HG02610 (cell line): Measurements from ENCODE around the gene MALAT1.
A peak's percentile ranks its signal among the peaks of the same experiment; 100 is the strongest.

Experiments used
- ATAC-seq: cut with Tn5 transposase; IDR thresholded peaks from one replicate; pipeline ENCODE4 v1.9.1; 2021; ENCODE audit warnings: mild to moderate bottlenecking, moderate library complexity; ENCODE audit not compliant: unreplicated experiment

Gene MALAT1

GRCh38 chr11:65537620-65538231 is 38.9 kb downstream of the MALAT1 start:
- no peak for ATAC-seq

DNA sequence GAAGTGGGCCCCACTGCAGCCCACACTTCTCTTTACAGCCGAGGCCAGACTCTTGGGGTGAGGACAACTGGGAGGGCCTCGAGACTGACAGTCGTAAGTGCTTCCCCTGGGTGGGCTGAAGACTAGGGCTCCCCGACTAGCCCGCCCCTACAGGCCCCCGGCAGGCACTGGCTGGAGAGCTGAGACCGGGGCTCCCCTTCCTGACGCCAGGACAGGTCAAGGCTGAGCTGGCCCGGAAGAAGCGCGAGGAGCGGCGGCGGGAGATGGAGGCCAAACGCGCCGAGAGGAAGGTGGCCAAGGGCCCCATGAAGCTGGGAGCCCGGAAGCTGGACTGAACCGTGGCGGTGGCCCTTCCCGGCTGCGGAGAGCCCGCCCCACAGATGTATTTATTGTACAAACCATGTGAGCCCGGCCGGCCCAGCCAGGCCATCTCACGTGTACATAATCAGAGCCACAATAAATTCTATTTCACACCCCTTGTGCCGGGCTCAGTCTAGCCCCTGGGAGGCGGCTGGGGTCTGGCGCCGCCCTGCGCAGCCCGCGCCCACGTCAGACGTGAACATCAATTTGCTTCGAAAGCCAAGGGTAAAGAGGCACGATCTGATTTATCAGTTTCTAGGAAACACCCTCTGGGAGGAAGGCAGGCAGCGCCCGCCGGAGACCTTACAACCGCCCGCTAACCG is 39.5 kb downstream of the MALAT1 start:
- no peak for ATAC-seq

DNA sequence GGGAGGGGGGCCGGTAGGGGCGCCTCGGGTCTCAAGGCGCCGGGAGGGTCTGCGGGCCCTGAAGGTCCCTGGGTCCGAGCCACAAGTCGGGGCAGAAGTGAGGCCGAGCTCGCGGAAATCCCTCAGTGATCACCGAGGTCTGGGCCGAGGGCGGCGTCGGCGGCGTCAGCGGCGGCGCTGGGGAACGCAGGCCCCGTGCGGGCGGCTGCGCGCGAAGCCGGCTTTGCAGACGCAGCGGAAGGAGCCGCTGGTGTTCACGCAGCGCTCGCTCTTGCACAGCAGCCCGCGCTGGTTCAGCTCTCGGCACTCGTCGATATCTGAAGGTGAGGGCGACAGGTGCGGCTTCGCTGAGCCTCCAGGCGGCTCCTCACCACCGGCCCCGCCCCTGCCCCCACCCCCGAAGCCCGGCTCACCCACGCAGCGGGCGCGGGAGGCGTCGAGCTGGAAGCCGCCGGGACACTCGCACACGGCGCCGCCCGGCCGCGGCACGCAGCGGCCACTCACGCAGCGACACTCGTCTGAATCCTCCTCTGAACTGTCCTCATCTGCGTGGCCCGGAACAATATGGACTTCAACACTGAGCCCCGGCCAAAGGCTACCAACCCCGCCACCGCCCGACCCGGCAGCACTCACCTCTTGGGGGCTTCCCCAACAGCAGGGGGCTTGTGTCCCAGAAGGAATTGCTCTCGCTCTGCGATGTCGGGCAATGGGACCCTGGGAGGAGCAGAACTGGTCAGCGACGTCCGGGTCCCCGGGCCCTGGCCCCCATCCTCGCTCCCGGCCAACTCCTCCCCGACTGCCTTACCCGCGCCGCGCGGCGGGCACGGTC is 40.3 kb downstream of the MALAT1 start:
- ATAC-seq: no peak

- peak; percentile 48 for ATAC-seq
Observed at GRCh38 chr11:65539744-65540289, 41.0 kb downstream of the MALAT1 start.

DNA sequence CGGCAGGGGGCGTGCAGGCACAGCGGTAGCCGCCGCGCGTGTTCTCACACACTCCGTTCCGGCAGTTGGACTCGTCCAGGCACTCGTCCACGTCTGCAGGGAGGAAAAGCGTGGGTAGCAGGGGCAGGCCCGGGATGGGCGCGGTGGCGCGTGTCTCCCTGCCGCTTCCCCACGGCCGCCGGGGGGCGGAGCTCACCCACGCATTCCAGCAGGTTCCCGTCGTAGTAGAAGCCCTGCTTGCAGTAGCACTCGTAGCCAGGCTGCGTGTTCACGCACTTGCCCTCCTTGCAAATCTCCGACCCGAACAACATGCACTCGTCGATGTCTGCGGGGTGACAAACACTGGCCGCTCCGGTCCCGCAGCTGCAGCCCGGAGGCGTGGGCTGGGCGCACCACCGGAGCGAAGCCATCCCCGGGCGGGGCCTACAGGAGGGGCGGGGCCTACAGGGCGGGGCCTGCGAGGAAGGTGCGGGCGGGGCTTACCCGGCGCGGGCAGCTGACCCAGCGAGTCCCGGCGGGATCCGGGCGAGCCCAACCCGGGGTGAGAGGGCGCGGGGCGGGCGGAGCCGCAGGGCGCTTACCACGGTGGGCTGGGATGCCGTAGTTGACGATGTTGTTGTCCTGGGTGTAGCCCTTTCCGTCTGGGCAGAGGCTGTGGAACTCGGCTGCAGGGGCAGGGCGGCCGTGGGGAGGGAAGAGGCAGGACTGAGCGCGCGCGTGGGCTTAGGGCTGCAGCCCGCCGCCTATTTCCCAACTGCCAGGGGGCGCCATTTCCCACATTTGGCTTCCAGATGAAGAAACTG is 41.6 kb downstream of the MALAT1 start:
- peak; percentile 66 for ATAC-seq

- ATAC-seq: no peak
Observed at GRCh38 chr11:65541093-65541982, 42.5 kb downstream of the MALAT1 start.

DNA sequence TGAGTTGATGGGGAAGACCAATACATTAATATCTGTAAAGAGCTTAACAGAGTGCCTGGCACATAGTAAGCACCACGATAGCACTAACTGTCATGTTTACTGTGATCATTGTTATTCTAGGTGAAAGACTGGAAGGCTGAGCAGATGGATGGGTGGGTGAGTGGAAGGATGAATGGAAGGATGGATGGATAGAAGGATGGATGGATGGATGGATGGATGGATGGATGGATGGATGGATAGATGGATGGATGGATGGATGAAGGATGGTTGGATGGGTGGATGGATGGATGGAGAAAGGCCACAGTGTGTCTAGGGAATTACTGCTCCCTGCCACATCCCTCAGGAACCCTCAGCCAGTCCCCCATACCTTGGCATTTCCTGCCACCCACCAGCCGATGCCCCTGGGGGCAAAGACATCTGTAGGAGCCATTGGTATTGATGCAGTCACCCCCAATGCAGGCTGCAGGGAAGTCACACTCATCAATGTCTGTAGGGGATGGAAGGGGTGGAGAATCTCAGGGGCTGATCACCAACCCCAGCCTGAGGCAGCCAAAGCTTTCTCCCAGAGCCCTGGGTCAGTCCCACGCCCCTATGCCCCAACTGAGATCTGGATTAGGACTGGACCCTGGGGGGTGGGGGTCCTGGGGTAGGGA is 44.0 kb downstream of the MALAT1 start:
- ATAC-seq: no peak

DNA sequence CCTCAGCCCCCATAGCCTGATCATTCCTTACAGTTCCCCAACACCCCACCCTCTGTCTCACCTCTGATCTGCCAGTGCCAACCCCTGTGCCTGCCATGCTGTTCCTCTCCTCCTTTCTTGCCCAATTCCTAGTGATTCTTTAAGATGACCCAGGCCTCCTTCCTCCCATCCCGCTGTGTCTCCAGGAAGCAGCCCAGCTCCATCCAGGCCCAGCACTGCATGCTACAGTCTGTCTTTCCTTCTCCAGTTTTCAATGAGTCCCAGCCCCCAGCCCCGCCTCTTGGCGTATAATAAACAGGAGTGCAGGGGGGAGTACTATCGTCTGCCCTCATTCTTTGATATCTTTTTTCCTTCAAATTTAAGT is 47.0 kb downstream of the MALAT1 start:
- ATAC-seq: no peak

GRCh38 chr11:65546217-65546958 is 47.5 kb downstream of the MALAT1 start:
- ATAC-seq: peak; percentile 70

GRCh38 chr11:65547446-65548125 is 48.7 kb downstream of the MALAT1 start:
- ATAC-seq: no peak

DNA sequence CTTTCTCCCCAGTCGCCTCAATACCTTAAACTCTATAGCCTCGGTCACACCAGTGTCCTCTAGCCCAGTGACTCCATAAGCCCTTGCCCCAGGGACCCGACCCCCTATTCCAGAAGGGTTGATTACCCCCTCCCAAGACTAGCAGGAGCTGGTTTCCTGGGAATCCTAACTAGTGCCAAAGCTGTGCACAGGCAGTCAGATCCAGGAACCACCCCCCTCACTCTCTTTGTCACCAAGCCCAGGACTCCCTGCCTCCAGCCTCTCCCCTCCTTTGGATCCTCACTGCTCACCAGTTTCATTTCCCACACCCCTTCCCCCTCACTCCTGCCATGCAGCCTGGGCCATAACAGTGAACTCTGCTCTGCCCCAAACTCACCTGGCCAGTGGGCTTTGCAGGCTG is 49.5 kb downstream of the MALAT1 start:
- ATAC-seq: no peak

DNA sequence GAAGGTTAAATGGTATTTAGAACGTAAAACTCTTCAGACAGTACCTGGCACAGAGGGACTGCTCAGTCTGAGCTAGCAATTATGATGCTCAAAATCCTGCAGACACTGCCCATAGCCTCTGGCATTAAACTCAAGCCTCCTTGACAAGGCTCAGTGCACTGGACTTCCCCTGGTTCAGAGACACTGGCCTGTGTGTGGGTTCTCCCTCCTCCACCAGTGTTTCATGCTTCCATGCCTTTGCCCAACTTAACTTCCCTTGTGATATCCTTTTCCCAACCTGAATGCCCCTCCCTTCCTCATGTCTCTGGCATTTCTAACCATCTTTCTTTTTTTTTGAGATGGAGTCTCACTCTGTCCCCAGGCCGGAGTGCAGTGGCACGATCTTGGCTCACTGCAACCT is 50.3 kb downstream of the MALAT1 start:
- ATAC-seq: no peak

DNA sequence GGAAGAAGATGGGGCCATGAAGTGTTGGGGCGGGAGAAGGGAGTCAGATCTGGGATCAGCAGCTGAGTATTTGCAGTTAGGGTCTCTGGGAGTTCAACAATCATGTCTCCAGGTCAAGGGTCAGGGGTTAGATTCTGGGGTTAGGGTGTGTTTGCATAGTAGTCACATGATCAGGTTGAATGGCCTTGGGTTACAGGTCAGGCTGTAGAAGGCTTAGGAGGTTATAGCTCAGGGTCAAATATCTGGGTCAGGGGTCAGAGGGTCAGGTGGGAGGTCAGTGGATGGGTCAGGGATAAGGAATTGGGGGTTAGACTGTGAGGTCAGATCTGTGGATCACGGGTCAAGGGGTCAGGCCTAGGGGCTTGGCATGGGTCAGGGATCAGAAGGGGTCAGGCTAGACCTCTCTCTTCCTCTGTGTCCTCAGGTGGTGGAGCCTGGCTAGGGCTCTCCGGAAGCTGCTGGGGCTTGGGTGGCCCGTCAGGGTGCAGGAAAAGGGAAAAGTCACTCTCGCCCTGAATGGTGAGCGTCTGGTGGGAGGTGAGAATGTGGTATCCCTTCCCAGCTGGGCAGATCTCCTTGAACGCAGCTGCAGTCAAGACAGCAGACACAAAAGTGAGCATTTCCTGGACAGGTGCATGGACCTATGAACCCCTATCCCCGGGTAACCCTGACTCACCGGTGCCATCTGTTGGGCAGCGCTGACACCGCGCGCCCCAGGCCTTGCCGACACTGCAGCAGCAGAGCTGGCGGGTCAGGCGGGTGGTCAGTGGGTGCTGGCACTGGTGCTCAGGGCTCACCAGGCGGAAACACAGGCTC is 52.9 kb downstream of the MALAT1 start:
- ATAC-seq: no peak

- no peak for ATAC-seq
Observed at GRCh38 chr11:65552388-65552951, 53.6 kb downstream of the MALAT1 start.

DNA sequence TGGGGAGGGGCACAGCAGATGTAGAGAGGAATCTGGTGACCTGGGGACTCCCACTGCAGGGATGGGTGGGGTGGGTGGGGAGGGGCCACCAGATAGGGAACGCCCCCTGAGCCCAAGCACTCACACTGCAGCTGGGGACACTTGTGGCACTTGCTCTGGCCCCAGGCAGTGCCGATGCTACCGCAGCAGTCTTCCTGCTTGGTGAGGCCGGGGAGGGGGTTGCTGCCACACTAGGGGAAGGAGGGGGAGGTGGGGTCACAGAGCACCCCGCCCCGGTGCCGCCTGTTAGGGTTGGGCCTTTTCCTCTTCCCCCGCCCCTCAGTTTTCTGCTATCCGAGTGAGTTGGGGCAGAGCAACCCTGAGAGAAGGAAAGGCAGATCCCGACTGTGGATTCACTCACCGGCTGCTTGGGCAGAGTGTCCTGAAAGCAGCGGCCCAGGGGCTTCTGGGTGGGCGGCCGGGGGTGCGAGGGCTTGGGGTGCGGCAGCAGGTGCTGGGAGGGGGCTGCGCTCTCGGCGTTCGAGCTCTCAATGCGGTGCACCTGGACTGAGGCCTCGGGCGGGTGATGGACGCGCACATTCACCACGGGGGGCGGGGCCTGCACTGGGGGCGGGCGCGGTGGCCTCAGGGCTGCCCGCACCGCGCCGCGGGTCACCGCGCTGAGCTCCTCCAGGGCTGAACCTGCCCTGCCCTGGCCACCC is 54.6 kb downstream of the MALAT1 start:
- no peak for ATAC-seq

GRCh38 chr11:65554057-65554818 is 55.4 kb downstream of the MALAT1 start:
- no peak for ATAC-seq
